ENCODE results near the gene WDR49.

WDR49 gene

DNA sequence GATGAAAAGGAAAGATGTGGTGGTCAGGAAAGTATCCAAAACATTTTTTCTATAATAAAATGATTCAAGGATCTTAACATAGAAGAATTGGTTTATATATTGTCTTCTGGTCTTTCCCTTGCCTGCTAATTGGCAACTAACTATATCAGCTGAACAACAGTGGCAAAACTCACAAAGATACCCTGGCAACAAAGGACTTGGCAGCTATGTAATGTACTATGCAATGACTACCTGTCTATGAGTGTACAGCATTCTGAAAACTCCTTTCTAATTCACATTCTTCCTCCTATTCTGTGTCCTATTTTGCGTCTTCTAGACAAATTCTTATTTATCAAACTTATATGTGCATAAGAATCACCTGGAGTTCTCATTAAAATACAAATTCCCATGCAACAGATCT, 164.2 kb downstream of the WDR49 start:
- H3K4me3 ChIP-seq (ENCODE audit: low read depth, low read length), result no peak overlapping the region
- DNase-seq, result no peak
- in situ Hi-C loops (cut with HindIII; ENCODE audit: low pct_ligation_motif_present, low sequenced_read_pairs), result no loop called here
- no peak overlapping the region for H3K27ac ChIP-seq
- no peak for TF ChIP-seq CTCF (IDR thresholded peaks at IDR 0.05; ENCODE audit: low read depth, low read length, missing control alignments)
- H3K27me3 ChIP-seq (replicated peaks), result no peaks in the 10 kb centered on the region
- H3K36me3 ChIP-seq (replicated peaks), result no peaks in the 10 kb centered on the region

DNA sequence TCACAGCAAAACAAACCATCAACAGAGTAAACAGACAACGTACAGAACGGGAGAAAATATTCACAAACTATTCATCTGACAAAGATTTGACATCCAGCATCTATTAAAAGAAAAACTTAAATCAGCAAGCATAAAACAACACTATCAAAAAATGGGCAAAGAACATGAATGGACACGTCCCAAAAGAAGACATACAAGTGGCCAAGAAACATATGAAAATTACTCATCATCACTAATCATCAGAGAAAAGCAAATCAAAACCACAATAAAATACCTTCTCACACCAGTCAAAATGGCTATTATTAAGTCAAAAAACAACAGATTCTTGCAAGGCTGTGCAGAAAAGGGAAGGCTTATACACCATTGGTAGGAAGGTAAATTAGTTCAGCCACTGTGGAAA, 166.2 kb downstream of the WDR49 start:
- H3K4me3 ChIP-seq (ENCODE audit: low read depth, low read length), result no peak overlapping the region
- no peaks in the 10 kb centered on the region for H3K36me3 ChIP-seq (replicated peaks)
- DNase-seq, result no peak
- no peak for TF ChIP-seq CTCF (IDR thresholded peaks at IDR 0.05; ENCODE audit: low read depth, low read length, missing control alignments)
- no peak overlapping the region for H3K27ac ChIP-seq
- in situ Hi-C loops (cut with HindIII; ENCODE audit: low pct_ligation_motif_present, low sequenced_read_pairs), result no loop called here
- H3K27me3 ChIP-seq (replicated peaks), result no peaks in the 10 kb centered on the region

- H3K36me3 ChIP-seq (replicated peaks), result no peaks in the 10 kb centered on the region
- no peaks in the 10 kb centered on the region for H3K27me3 ChIP-seq (replicated peaks)
- H3K27ac ChIP-seq, result no peak overlapping the region
- no peak overlapping the region for H3K4me3 ChIP-seq (ENCODE audit: low read depth, low read length)
- no peak for DNase-seq
- no peak for TF ChIP-seq CTCF (IDR thresholded peaks at IDR 0.05; ENCODE audit: low read depth, low read length, missing control alignments)
- in situ Hi-C loops (cut with HindIII; ENCODE audit: low pct_ligation_motif_present, low sequenced_read_pairs), result no loop called here
Measured at GRCh38 chr3:167484551-167484950, 169.2 kb downstream of the WDR49 start.

DNA sequence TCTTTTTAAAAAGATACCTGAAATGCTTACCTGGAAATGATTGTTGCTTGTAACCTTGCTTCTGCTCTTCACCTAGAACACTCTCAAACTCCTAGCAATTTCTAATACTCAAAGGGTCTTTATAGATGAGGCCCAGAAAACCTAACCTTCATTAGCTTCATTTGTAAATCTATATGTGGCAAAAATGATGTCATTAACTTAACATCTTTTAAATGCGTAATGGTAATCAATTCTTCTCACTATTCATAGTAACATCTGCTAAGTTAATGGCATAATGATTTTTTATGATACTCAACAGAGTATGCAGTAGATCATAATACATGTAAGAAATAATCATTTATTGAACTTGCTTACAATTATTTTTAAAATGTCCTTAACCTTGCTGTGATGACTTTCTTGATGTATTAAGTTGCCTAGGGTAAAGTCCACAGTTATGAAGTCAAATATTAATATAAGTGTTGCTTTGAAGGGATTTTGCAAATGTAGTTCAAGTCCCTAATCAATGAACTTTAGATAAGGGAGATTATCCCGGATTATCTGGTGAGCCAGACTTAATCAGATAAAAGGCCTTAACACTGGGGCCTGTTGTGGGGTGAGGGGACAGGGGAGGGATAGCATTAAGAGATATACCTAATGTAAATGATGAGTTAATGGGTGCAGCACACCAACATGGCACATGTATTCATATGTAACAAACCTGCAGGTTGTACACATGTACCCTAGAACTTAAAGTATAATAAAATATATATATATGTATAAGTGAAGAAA, 169.8 kb downstream of the WDR49 start:
- TF ChIP-seq CTCF (IDR thresholded peaks at IDR 0.05; ENCODE audit: low read depth, low read length, missing control alignments), result no peak
- no peaks in the 10 kb centered on the region for H3K36me3 ChIP-seq (replicated peaks)
- in situ Hi-C loops (cut with HindIII; ENCODE audit: low pct_ligation_motif_present, low sequenced_read_pairs), result no loop called here
- H3K4me3 ChIP-seq (ENCODE audit: low read depth, low read length), result no peak overlapping the region
- H3K27me3 ChIP-seq (replicated peaks), result no peaks in the 10 kb centered on the region
- no peak overlapping the region for H3K27ac ChIP-seq
- no peak for DNase-seq

GRCh38 chr3:167481164-167481563, 172.6 kb downstream of the WDR49 start:
- Histone ChIP-seq H3K27ac (no peak overlapping the region), H3K27me3 (replicated peaks) (no peaks in the 10 kb centered on the region), H3K4me3 (ENCODE audit: low read depth, low read length) (no peak overlapping the region), H3K36me3 (replicated peaks) (no peaks in the 10 kb centered on the region)
- no peak for DNase-seq
- in situ Hi-C loops (cut with HindIII; ENCODE audit: low pct_ligation_motif_present, low sequenced_read_pairs), result no loop called here
- TF ChIP-seq CTCF (IDR thresholded peaks at IDR 0.05; ENCODE audit: low read depth, low read length, missing control alignments), result no peak

DNA sequence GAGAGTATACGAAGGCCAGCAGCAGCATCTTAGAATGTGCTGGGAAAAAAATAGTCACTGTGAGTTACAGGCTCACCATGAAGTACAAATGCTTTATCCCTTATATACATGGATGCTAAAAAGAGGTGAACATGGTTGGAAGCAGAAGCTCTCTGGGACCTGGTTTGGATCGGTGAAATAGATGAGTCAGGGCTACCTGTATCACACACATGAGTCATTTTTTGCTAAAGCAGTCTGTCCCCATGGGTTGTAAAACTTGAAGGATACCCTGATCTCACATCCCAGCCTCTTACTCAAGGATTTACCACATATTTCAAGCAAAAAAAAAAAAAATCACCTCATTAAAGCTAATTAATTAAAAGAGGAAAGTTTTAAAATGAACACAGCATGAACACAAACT, 173.0 kb downstream of the WDR49 start:
- TF ChIP-seq CTCF (IDR thresholded peaks at IDR 0.05; ENCODE audit: low read depth, low read length, missing control alignments), result no peak
- in situ Hi-C loops (cut with HindIII; ENCODE audit: low pct_ligation_motif_present, low sequenced_read_pairs), result no loop called here
- no peak overlapping the region for H3K27ac ChIP-seq
- no peaks in the 10 kb centered on the region for H3K36me3 ChIP-seq (replicated peaks)
- no peak for DNase-seq
- H3K27me3 ChIP-seq (replicated peaks), result no peaks in the 10 kb centered on the region
- H3K4me3 ChIP-seq (ENCODE audit: low read depth, low read length), result no peak overlapping the region

Measured in brain microvascular endothelial cell (primary cell).